ENCODE measurements around the gene BAG5. TPM values are rescaled to one million over a fixed set of nuclear protein-coding genes. Genes with fewer than 3 reads are reported as not detected.

The BAG5 gene
- total and polyA plus RNA-seq, 2 donors (not counting 1 experiment from before 2014, with no cell fraction given) = 7.4 to 31.6 TPM

DNA sequence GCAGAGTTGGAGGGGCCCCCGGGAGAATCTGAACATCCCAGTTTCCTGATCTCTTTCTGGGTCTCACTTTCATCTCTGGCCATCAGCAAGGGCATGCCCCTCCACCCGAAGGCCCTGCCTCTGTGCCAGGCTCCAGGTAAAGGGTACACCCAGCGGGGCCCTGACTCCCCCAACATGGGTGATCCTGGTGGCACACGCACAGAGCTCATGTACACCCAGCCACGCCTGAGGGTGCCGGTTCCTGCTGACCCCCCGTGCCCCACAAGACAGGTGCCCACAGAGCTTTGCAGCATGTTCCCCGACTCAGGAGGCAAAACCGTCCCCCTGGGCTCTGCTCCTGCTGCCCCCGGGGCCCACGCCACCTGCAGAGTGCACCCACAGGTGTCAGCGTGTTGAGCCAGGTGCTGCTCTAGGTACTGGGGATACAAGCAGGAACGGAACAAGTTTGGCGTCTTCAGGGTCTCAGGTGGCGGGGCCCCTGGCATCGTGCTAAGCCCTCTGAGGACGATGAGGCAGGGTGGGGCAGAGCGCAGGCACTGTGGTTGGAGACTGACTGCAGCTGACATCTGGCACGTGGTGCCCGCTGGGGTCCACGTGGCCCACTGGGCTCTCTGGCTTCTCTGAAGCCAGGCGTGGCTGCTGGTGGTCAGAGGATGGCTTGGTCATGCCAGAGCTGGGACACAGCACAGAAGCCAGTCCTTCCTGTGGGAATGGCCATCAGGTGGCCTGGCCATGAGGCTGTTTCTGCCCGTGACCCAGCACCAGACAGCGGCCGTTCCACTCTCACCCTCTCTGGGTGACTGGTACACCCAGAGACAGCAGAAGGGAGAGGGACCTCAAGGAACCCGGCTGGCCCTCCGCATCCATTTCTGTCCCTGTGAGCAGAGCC lies 13.8 kb downstream of the BAG5 start:
- TF ChIP-seq CTCF (IDR thresholded peaks at IDR 0.05) (no peak), EZH2 (IDR thresholded peaks at IDR 0.05; ENCODE audit: borderline replicate concordance, insufficient read depth, low read depth, low read length, poor library complexity, severe bottlenecking) (no peak)
- CTCF ChIA-PET = interaction anchor here (1.3 to 9.3 kb wide), 4 partner anchors 11 to 48 kb away, joined by 3 to 128 read pairs (median 26); partner anchors contain the start of gene TRMT61A
- Mint-ChIP-seq H3K4me1 (peaks cover 4% of the 10 kb centered on the region), H3K4me3 (no peak overlapping the region), H3K27me3 (no peaks in the 10 kb centered on the region), H3K9me3 (ENCODE audit: insufficient read depth) (no peaks in the 10 kb centered on the region), H3K27ac (no peak overlapping the region)
- Histone ChIP-seq H3K36me3 (replicated peaks in 1 of 2; ENCODE audit: control extremely low read depth in 1 of 2, control insufficient read depth in 1 of 2, extremely low read depth in 1 of 2, insufficient read depth in 2 of 2, low read length in 1 of 2) (peaks cover 0 to 3% of the 10 kb centered on the region in 2 experiments), H3K9ac (ENCODE audit: low read length) (no peak overlapping the region), H3K79me2 (ENCODE audit: control insufficient read depth, insufficient read depth, low read length) (peaks cover 46% of the 10 kb centered on the region), H3K9me3 (ENCODE audit: control extremely low read depth in 1 of 3, control insufficient read depth in 2 of 3, insufficient read depth in 1 of 3, low read length in 2 of 3) (no peaks in the 10 kb centered on the region), H3K27ac (ENCODE audit: low read length in 2 of 2) (no peak overlapping the region), H3K4me3 (ENCODE audit: control extremely low read depth in 1 of 5, extremely low read depth in 1 of 5, insufficient read depth in 1 of 5, low read depth in 2 of 5, low read length in 4 of 5) (no peak overlapping the region), H4K20me1 (ENCODE audit: control insufficient read depth, insufficient read depth, low read length, poor library complexity, severe bottlenecking) (peaks cover 39% of the 10 kb centered on the region), H3K27me3 (replicated peaks in 1 of 4; ENCODE audit: control extremely low read depth in 1 of 4, control insufficient read depth in 3 of 4, insufficient read depth in 4 of 4, low read length in 3 of 4) (peaks cover 0 to 6% (median 0%) of the 10 kb centered on the region in 4 experiments), H2AFZ (ENCODE audit: insufficient read depth, low read depth, low read length, poor library complexity, severe bottlenecking) (no peak overlapping the region), H3K4me1 (ENCODE audit: control insufficient read depth in 2 of 2, insufficient read depth in 2 of 2, low read length in 2 of 2) (peaks cover 0 to 6% of the 10 kb centered on the region in 2 donors), H3K4me2 (replicated peaks; ENCODE audit: low read depth, low read length, poor library complexity, severe bottlenecking) (no peak overlapping the region)
- 90% methylated on average over 27 of the region's 27 CpGs for WGBS (ENCODE audit: insufficient coverage)
- POLR2A ChIA-PET = no interaction called here
- intact Hi-C loops (cut with micrococcal nuclease) = loop anchor here (5.0 kb wide), 1 partner anchor 471 kb away; no protein-coding TSS in a partner anchor
- DNase-seq = no peak
- no peak for ATAC-seq (ENCODE audit: low read depth)

All from B cell (primary cell).